ENCODE measurements around the gene PHACTR1. TPM values are rescaled to one million over a fixed set of nuclear protein-coding genes. Genes with fewer than 3 reads are reported as not detected.

PHACTR1 gene
- total RNA-seq, 2 experiments from 2014 or later, result 0.11 TPM; not detected in 1

DNA sequence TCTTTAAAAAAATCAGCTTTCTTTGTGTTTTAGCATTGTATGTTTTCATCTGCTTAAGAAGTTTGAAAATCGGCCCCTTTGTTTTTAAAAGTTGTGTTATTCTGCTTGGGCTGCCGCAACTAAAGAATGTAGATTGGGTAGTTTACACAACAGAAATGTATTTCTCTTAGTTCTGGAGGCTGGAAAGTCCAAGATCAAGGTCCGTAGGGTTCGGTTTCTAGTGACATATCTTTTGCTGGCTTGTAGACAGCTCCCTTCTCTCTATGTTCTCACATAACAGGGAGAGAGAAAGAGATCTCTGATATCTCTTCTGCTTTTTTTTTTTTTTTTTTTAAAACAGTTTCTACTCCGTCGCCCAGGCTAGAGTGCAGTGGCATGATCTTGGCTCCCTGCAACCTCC lies 473.1 kb downstream of the PHACTR1 start:
- no peak for TF ChIP-seq CTCF (IDR thresholded peaks at IDR 0.05)
- H3K27me3 Mint-ChIP-seq, result peaks cover 12% of the 10 kb centered on the region
- no peak overlapping the region for H3K4me3 Mint-ChIP-seq
- no peaks in the 10 kb centered on the region for H3K36me3 Mint-ChIP-seq (ENCODE audit: low read depth)
- POLR2A ChIA-PET, result interaction anchor here (0.6 kb wide), 1 partner anchor 10 kb away, joined by 3 read pairs; no protein-coding TSS in a partner anchor
- DNase-seq, result no peak
- CTCF ChIA-PET, result no interaction called here
- H3K27ac Mint-ChIP-seq, result no peak overlapping the region
- H3K9me3 Mint-ChIP-seq, result no peaks in the 10 kb centered on the region
- intact Hi-C loops (cut with micrococcal nuclease), result no loop called here
- ATAC-seq, result no peak
- H3K4me1 Mint-ChIP-seq (ENCODE audit: low read depth), result no peaks in the 10 kb centered on the region

DNA sequence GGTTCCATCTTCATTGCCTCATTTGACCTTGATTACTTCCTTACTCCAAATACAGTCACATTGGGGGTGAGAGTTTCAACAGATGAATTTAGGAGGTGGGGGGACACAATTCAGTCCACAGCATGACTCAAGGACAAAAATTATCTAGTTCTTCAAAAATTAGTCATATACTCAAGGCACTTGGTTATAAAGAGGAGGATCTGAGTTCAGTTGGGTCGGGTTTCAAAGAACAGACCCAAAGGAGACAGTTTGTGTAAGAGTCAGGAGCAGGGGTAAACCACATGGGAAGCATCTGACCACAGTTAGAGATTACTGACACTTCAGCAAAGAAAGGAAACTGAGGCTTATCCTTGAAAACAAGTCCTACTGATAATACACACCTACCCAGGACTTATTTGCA lies 473.8 kb downstream of the PHACTR1 start:
- intact Hi-C loops (cut with micrococcal nuclease), result no loop called here
- Mint-ChIP-seq H3K27ac (no peak overlapping the region), H3K36me3 (ENCODE audit: low read depth) (no peaks in the 10 kb centered on the region), H3K27me3 (peaks cover 12% of the 10 kb centered on the region), H3K9me3 (no peaks in the 10 kb centered on the region), H3K4me3 (no peak overlapping the region), H3K4me1 (ENCODE audit: low read depth) (no peaks in the 10 kb centered on the region)
- POLR2A ChIA-PET, result no interaction called here
- DNase-seq (no peak), ATAC-seq (no peak)
- no peak for TF ChIP-seq CTCF (IDR thresholded peaks at IDR 0.05)
- CTCF ChIA-PET, result no interaction called here

GRCh38 chr6:13191461-13191860 lies 474.9 kb downstream of the PHACTR1 start:
- no peak for TF ChIP-seq CTCF (IDR thresholded peaks at IDR 0.05)
- H3K4me3 Mint-ChIP-seq, result no peak overlapping the region
- ChIA-PET POLR2A (no interaction called here), CTCF (no interaction called here)
- ATAC-seq, result no peak
- no peak for DNase-seq
- H3K36me3 Mint-ChIP-seq (ENCODE audit: low read depth), result no peaks in the 10 kb centered on the region
- peaks cover 12% of the 10 kb centered on the region for H3K27me3 Mint-ChIP-seq
- H3K27ac Mint-ChIP-seq, result no peak overlapping the region
- H3K4me1 Mint-ChIP-seq (ENCODE audit: low read depth), result no peaks in the 10 kb centered on the region
- no peaks in the 10 kb centered on the region for H3K9me3 Mint-ChIP-seq
- intact Hi-C loops (cut with micrococcal nuclease), result no loop called here

GRCh38 chr6:13194852-13195251 lies 478.3 kb downstream of the PHACTR1 start:
- ChIA-PET CTCF (interaction anchor here (0.6 to 1.8 kb wide), 10 partner anchors 25 to 380 kb away, joined by 3 to 19 read pairs (median 4); partner anchors contain the start of gene TBC1D7), POLR2A (no interaction called here)
- DNase-seq (peak; percentile 46), ATAC-seq (peak; percentile 37)
- TF ChIP-seq CTCF (IDR thresholded peaks at IDR 0.05), result peak; percentile 32
- Mint-ChIP-seq H3K36me3 (ENCODE audit: low read depth) (no peaks in the 10 kb centered on the region), H3K4me1 (ENCODE audit: low read depth) (no peaks in the 10 kb centered on the region), H3K9me3 (no peaks in the 10 kb centered on the region), H3K4me3 (no peak overlapping the region), H3K27ac (no peak overlapping the region), H3K27me3 (peaks cover 12% of the 10 kb centered on the region)
- intact Hi-C loops (cut with micrococcal nuclease), result loop anchor here (5.0 kb wide), 1 partner anchor 137 kb away; no protein-coding TSS in a partner anchor

- H3K27ac Mint-ChIP-seq, result no peak overlapping the region
- intact Hi-C loops (cut with micrococcal nuclease), result loop anchor here (5.0 kb wide), 1 partner anchor 136 kb away; no protein-coding TSS in a partner anchor
- no peaks in the 10 kb centered on the region for H3K4me1 Mint-ChIP-seq (ENCODE audit: low read depth)
- peaks cover 12% of the 10 kb centered on the region for H3K27me3 Mint-ChIP-seq
- ATAC-seq (no peak), DNase-seq (no peak)
- no peak for TF ChIP-seq CTCF (IDR thresholded peaks at IDR 0.05)
- POLR2A ChIA-PET, result no interaction called here
- H3K36me3 Mint-ChIP-seq (ENCODE audit: low read depth), result no peaks in the 10 kb centered on the region
- CTCF ChIA-PET, result interaction anchor here (1.1 to 1.8 kb wide), 3 partner anchors 26 to 135 kb away, joined by 3 to 19 read pairs (median 4); partner anchors contain the start of gene TBC1D7
- no peaks in the 10 kb centered on the region for H3K9me3 Mint-ChIP-seq
- H3K4me3 Mint-ChIP-seq, result no peak overlapping the region
Observed at GRCh38 chr6:13195803-13196202, 479.2 kb downstream of the PHACTR1 start.
